GM21447 (cell line): Measurements from ENCODE around the gene ARHGAP27.

ENCODE experiments used
- ATAC-seq: cut with Tn5 transposase; IDR thresholded peaks from one replicate; pipeline ENCODE4 v1.9.1; 2021; ENCODE audit not compliant: unreplicated experiment

Gene ARHGAP27

GRCh38 chr17:45386178-45386577, 46.5 kb downstream of the ARHGAP27 start:
- ATAC-seq = no peak

- ATAC-seq = peak; percentile 60
These were observed 47.2 kb downstream of the ARHGAP27 start for GRCh38 chr17:45385331-45385997.

- ATAC-seq = no peak
These were observed 47.8 kb downstream of the ARHGAP27 start for GRCh38 chr17:45384789-45385262.

GRCh38 chr17:45384047-45384788, 48.5 kb downstream of the ARHGAP27 start:
- ATAC-seq = no peak

DNA sequence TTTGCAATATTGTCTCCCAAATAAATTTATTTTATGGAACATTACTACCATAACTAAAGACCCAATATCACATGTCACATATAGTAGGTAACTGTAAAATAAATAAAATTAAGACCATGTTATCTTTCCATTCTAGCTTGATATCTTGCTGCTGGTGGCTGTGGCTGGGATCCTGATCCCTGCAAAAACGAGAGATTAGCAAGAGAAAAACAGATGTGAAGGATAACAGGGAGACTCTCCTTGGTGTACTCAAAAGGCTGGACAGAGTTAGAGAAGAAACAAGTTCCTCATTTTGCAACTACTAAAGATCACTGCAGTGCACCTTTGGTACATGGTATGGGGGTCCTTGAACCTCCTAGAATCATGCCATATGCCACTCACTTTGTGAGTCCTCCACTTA, 49.7 kb downstream of the ARHGAP27 start:
- no peak for ATAC-seq

GRCh38 chr17:45382226-45382625, 50.4 kb downstream of the ARHGAP27 start:
- ATAC-seq = no peak

DNA sequence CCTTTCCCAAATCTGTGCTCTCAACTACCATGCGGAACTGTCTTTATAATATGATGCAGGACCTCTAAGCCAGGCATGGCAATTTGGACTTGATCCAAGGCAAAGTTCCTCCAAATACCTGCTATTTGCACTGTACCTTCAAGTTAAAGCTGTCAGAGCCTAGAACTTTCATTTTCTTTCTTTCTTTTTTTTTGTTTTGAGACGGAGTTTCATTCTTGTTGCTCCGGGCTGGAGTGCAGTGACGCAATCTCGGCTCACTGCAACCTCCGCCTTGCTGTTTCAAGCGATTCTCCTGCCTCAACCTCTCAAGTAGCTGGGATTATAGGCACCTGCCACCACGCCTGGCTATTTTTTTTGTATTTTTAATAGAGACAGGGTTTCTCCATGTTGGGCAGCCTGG, 51.7 kb downstream of the ARHGAP27 start:
- no peak for ATAC-seq

- no peak for ATAC-seq
These were observed 52.5 kb downstream of the ARHGAP27 start for GRCh38 chr17:45380046-45380765.

- ATAC-seq = no peak
These were observed 55.3 kb downstream of the ARHGAP27 start for GRCh38 chr17:45377401-45377800.

- ATAC-seq = no peak
These were observed 56.3 kb downstream of the ARHGAP27 start for GRCh38 chr17:45376171-45377005.

DNA sequence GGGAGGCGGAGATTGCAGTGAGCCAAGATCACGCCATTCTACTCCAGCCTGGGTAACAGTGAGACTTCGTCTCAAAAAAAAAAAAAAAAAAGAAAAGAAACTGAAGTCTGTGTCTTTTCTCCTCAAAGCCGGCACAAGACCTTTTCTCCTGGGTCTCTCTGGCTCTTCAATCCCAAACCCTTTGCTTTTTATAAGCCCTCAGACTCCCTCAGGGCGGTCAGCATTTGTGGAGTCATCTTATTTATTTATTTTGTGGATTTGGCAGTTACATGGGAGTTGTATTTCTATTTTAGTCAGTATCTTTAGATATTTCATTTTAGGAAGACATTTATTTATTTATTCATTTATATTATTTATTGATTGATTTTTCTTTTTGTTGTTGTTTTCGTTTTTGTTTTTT, 58.2 kb downstream of the ARHGAP27 start:
- ATAC-seq = no peak

DNA sequence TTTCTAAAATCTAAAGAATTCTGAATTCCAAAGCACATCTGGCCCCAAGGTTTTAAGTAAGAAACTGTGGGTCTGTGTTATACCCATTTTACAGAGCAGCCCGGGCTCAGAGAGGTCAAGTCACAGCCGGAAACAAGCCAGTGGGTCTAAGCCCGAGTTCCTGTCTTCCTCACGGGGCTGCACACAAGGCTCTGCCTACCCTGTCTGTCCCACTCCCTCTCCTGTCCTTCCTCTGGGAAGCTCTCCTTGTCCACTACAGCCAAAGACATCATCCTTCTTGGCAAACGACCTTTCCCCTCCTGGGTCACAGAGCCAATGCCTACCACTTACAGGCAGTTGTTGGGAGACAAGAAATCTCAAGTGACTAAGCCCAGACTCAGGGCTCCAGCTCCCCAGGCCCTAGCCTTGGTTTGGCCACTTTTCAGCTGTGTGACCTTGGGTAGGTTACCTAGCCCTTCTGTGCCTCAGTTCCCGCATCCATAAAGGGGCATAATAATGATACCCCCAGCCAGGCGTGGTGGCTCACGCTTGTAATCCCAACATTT, 60.3 kb downstream of the ARHGAP27 start:
- no peak for ATAC-seq

- no peak for ATAC-seq
These were observed 61.0 kb downstream of the ARHGAP27 start for GRCh38 chr17:45371414-45372324.

DNA sequence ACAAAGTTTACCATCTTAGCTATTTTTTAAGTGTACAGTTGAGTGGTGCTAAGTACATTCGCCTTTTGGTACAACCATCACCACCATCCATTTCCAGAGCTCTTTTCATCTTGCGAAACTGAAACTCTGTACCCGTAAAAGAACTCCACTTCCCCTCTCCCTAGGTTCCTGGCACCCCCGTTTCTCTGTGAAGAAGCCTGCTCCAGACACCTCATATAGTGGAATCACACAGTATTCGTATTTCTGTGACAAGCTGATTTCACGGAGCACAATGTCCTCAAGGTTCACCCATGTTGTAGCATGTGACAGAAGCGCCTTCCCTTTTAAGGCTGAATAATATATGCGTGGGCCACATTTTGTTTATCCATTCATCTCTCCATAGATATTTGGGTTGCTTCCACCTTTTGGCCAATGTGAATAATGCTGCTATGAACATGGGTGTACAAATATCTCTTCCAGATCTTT, 61.7 kb downstream of the ARHGAP27 start:
- no peak for ATAC-seq

- ATAC-seq = no peak
These were observed 63.2 kb downstream of the ARHGAP27 start for GRCh38 chr17:45369421-45369820.

DNA sequence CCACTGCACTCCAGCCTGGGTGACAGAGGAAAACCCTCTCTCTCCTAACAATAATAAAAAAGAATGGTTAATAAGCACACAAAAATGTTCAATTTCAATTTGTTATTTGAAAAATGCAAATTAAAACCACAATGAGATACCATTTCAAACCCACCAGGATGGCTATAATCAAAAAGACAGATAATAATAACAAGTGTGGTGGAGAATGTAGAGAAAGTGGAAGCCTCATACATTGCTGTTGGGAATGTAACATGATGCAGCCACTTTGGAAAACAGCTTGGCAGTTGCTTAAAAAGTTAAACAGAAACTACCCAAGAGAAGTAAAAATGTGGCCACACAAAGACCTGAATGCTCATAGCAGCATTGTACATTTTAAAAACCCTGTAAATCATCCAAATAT, 64.0 kb downstream of the ARHGAP27 start:
- no peak for ATAC-seq

DNA sequence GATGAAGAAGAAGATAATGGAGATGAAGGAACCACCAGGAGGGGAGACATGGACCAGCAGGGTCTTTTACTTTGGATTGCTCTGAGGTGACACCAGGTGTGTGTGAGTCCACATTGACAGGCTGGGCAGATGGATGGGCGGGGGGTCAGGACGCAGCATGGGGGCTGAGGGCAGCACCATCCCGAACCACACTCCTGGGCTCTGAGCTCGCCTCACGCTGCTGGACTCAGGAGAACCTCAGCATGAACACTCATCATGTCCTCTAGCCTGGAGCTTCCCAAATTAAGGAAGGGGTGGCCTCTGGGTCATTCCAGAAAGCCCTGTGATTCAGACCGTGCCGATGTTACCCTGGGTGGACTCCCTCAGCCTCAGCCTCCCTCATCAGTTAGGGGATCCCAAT, 65.5 kb downstream of the ARHGAP27 start:
- ATAC-seq = no peak

GRCh38 chr17:45366691-45367090, 66.0 kb downstream of the ARHGAP27 start:
- no peak for ATAC-seq

- no peak for ATAC-seq
These were observed 66.6 kb downstream of the ARHGAP27 start for GRCh38 chr17:45366049-45366448.
